HG03060 (cell line): ENCODE measurements around the gene CYBA.
A peak's percentile ranks its signal among the peaks of the same experiment; 100 is the strongest.

Experiments
- ATAC-seq: cut with Tn5 transposase; IDR thresholded peaks from one replicate; pipeline ENCODE4 v1.9.1; 2021; ENCODE audit warnings: low read depth, moderate number of reproducible peaks; ENCODE audit not compliant: unreplicated experiment

The CYBA gene

GRCh38 chr16:88647178-88648070 is 3.4 kb downstream of the CYBA start:
- no peak for ATAC-seq

- no peak for ATAC-seq
Observed at GRCh38 chr16:88646345-88647034, 4.4 kb downstream of the CYBA start.

GRCh38 chr16:88645941-88646340 is 4.9 kb downstream of the CYBA start:
- no peak for ATAC-seq

- no peak for ATAC-seq
Observed at GRCh38 chr16:88645455-88645854, 5.4 kb downstream of the CYBA start.

- ATAC-seq: no peak
Observed at GRCh38 chr16:88643644-88643932, 7.3 kb downstream of the CYBA start.

GRCh38 chr16:88642881-88643643 is 7.8 kb downstream of the CYBA start:
- ATAC-seq: no peak

GRCh38 chr16:88640498-88641247 is 10.2 kb downstream of the CYBA start:
- no peak for ATAC-seq

GRCh38 chr16:88640039-88640495 is 10.8 kb downstream of the CYBA start:
- no peak for ATAC-seq

- no peak for ATAC-seq
Observed at GRCh38 chr16:88639231-88640038, 11.4 kb downstream of the CYBA start.

- no peak for ATAC-seq
Observed at GRCh38 chr16:88638323-88639230, 12.3 kb downstream of the CYBA start, which contains the start of gene IL17C. Gene IL17C, plus strand, starts transcription at chr16:88638572. Its CDS starts 70 bp downstream, at chr16:88638642.

- no peak for ATAC-seq
Observed at GRCh38 chr16:88636488-88637265, 14.2 kb downstream of the CYBA start.

GRCh38 chr16:88635671-88636319 is 15.1 kb downstream of the CYBA start:
- no peak for ATAC-seq

GRCh38 chr16:88634994-88635670 is 15.7 kb downstream of the CYBA start:
- ATAC-seq: no peak

- peak; percentile 37 for ATAC-seq
Observed at GRCh38 chr16:88634141-88634993, 16.5 kb downstream of the CYBA start.

- peak; percentile 16 for ATAC-seq
Observed at GRCh38 chr16:88633684-88634140, 17.1 kb downstream of the CYBA start.

- ATAC-seq: no peak
Observed at GRCh38 chr16:88632587-88632930, 18.3 kb downstream of the CYBA start.
